Left renal pelvis (tissue), 4 donors: ENCODE data around the gene RFLNA. TPM values are rescaled to one million over a fixed set of nuclear protein-coding genes. Genes with fewer than 3 reads are reported as not detected.

Source experiments
- DNase-seq, 4 donors: peaks; one replicate each; pipeline ENCODE4 v3.0.0-alpha.2; 2013; ENCODE audit warnings: low read depth in 4 of 4, low spot score in 3 of 4
- polyA plus RNA-seq, 4 donors: library from polyadenylated mRNA; unstranded; fragments of 120-200 nt; gene quantifications; one replicate each; pipeline ENCODE4 v1.2.1, GENCODE V29; 2013; ENCODE audit not compliant: insufficient read length in 4 of 4

The RFLNA gene
- polyA plus RNA-seq, 4 donors: 6.7 to 18.3 (median 7.4) TPM

GRCh38 chr12:124302807-124303578, 8.1 kb downstream of the RFLNA start:
- no peak for DNase-seq

- no peak for DNase-seq
Measured at GRCh38 chr12:124303579-124304313, 8.9 kb downstream of the RFLNA start.

GRCh38 chr12:124304314-124304790, 9.5 kb downstream of the RFLNA start:
- no peak for DNase-seq

GRCh38 chr12:124305136-124305535, 10.2 kb downstream of the RFLNA start:
- no peak for DNase-seq

GRCh38 chr12:124305776-124306685, 11.1 kb downstream of the RFLNA start:
- no peak for DNase-seq

GRCh38 chr12:124306686-124307555, 12.0 kb downstream of the RFLNA start:
- DNase-seq: no peak

GRCh38 chr12:124307556-124307825, 12.6 kb downstream of the RFLNA start:
- no peak for DNase-seq

GRCh38 chr12:124308741-124309140, 13.8 kb downstream of the RFLNA start:
- DNase-seq: no peak

GRCh38 chr12:124309231-124309630, 14.3 kb downstream of the RFLNA start:
- no peak for DNase-seq

- DNase-seq: no peak
Measured at GRCh38 chr12:124309744-124310143, 14.9 kb downstream of the RFLNA start.

GRCh38 chr12:124310178-124310577, 15.3 kb downstream of the RFLNA start:
- no peak for DNase-seq

GRCh38 chr12:124310785-124311184, 15.9 kb downstream of the RFLNA start:
- no peak for DNase-seq

- DNase-seq: no peak
Measured at GRCh38 chr12:124311292-124312109, 16.6 kb downstream of the RFLNA start.

- DNase-seq: no peak
Measured at GRCh38 chr12:124312601-124313000, 17.7 kb downstream of the RFLNA start.

- DNase-seq: no peak
Measured at GRCh38 chr12:124314207-124314606, 19.3 kb downstream of the RFLNA start.

- no peak for DNase-seq
Measured at GRCh38 chr12:124314766-124315165, 19.9 kb downstream of the RFLNA start.

- no peak for DNase-seq
Measured at GRCh38 chr12:124315372-124316044, 20.6 kb downstream of the RFLNA start.

- no peak for DNase-seq
Measured at GRCh38 chr12:124316257-124316900, 21.5 kb downstream of the RFLNA start.
